HEK293 (cell line): ENCODE results near the gene USP7.

ENCODE experiments used
- GLIS1 ChIP-seq: fragments of 450-650 bp; formaldehyde crosslinking; IDR thresholded peaks from 2 replicates; pipeline ENCODE4 v1.5.1; 2016; ENCODE audit warnings: missing biosample characterization, missing genetic modification characterization
- HOXA7 ChIP-seq: sonication (generic); formaldehyde crosslinking; IDR thresholded peaks from 2 replicates; pipeline ENCODE4 v1.8.1; 2022; ENCODE audit warnings: missing genetic modification reagents, borderline replicate concordance
- HOXC10 ChIP-seq: sonication (generic); formaldehyde crosslinking; IDR thresholded peaks from 2 replicates; pipeline ENCODE4 v1.8.1; 2023; ENCODE audit warnings: mild to moderate bottlenecking, missing genetic modification reagents
- SP7 ChIP-seq: fragments of 450-650 bp; formaldehyde crosslinking; IDR thresholded peaks from 2 replicates; pipeline ENCODE4 v1.5.1; 2016; ENCODE audit warnings: missing biosample characterization, missing genetic modification characterization
- TCF7L2 ChIP-seq: IDR thresholded peaks from 2 replicates; pipeline ENCODE4 v1.6.1; 2011; ENCODE audit warnings: low read depth, mild to moderate bottlenecking, inconsistent platforms, low read length, moderate library complexity, borderline replicate concordance
- TRIM28 ChIP-seq: IDR thresholded peaks from 2 replicates; pipeline ENCODE4 v1.6.1; 2011; ENCODE audit warnings: low read length, control low read depth, borderline replicate concordance
- ZEB2 ChIP-seq: fragments of 450-650 bp; formaldehyde crosslinking; IDR thresholded peaks from 2 replicates; pipeline ENCODE4 v1.5.1; 2016; ENCODE audit warnings: missing biosample characterization, missing genetic modification characterization
- ZNF138 ChIP-seq: fragments of 450-650 bp; formaldehyde crosslinking; IDR thresholded peaks from 2 replicates; pipeline ENCODE4 v1.5.1; 2016; ENCODE audit warnings: missing biosample characterization, missing genetic modification characterization, borderline replicate concordance
- ZNF140 ChIP-seq: fragments of 450-650 bp; formaldehyde crosslinking; IDR thresholded peaks from 2 replicates; pipeline ENCODE4 v1.5.1; 2016; ENCODE audit warnings: missing biosample characterization, missing genetic modification characterization
- ZNF16 ChIP-seq: fragments of 450-650 bp; formaldehyde crosslinking; IDR thresholded peaks from 2 replicates; pipeline ENCODE4 v1.5.1; 2016; ENCODE audit warnings: low read depth, missing biosample characterization, missing genetic modification characterization
- ZNF169 ChIP-seq: fragments of 450-650 bp; formaldehyde crosslinking; IDR thresholded peaks from 2 replicates; pipeline ENCODE4 v1.5.1; 2016; ENCODE audit warnings: missing biosample characterization, missing genetic modification characterization
- ZNF354C ChIP-seq: fragments of 450-650 bp; formaldehyde crosslinking; IDR thresholded peaks from 2 replicates; pipeline ENCODE4 v1.5.1; 2016; ENCODE audit warnings: missing biosample characterization, missing genetic modification characterization, low read depth, borderline replicate concordance
- ZNF391 ChIP-seq: fragments of 450-650 bp; formaldehyde crosslinking; IDR thresholded peaks from 2 replicates; pipeline ENCODE4 v1.5.1; 2016; ENCODE audit warnings: low read depth, missing biosample characterization, missing genetic modification characterization, borderline replicate concordance
- ZNF433 ChIP-seq: fragments of 450-650 bp; formaldehyde crosslinking; IDR thresholded peaks from 2 replicates; pipeline ENCODE4 v1.5.1; 2016; ENCODE audit warnings: missing biosample characterization, missing genetic modification characterization, low read depth
- ZNF48 ChIP-seq: fragments of 450-650 bp; formaldehyde crosslinking; IDR thresholded peaks from 2 replicates; pipeline ENCODE4 v1.5.1; 2016; ENCODE audit warnings: missing biosample characterization, missing genetic modification characterization
- ZNF521 ChIP-seq: fragments of 450-650 bp; formaldehyde crosslinking; IDR thresholded peaks from 2 replicates; pipeline ENCODE4 v1.5.1; 2017; ENCODE audit warnings: missing biosample characterization, mild to moderate bottlenecking, missing genetic modification characterization
- ZNF530 ChIP-seq: fragments of 450-650 bp; formaldehyde crosslinking; IDR thresholded peaks from 2 replicates; pipeline ENCODE4 v1.5.1; 2016; ENCODE audit warnings: low read depth, missing biosample characterization, missing genetic modification characterization
- ZNF585B ChIP-seq: fragments of 450-650 bp; formaldehyde crosslinking; IDR thresholded peaks from 2 replicates; pipeline ENCODE4 v1.5.1; 2016; ENCODE audit warnings: missing biosample characterization, missing genetic modification characterization
- ZNF596 ChIP-seq: fragments of 450-650 bp; IDR thresholded peaks from 2 replicates; pipeline ENCODE4 v1.5.0; 2018; ENCODE audit warnings: missing biosample characterization, mild to moderate bottlenecking, missing genetic modification characterization, moderate library complexity
- ZNF677 ChIP-seq: fragments of 450-650 bp; IDR thresholded peaks from 2 replicates; pipeline ENCODE4 v1.5.0; 2018; ENCODE audit warnings: missing biosample characterization, mild to moderate bottlenecking, missing genetic modification characterization, moderate library complexity
- ZNF777 ChIP-seq: fragments of 450-650 bp; formaldehyde crosslinking; IDR thresholded peaks from 2 replicates; pipeline ENCODE4 v1.5.1; 2017; ENCODE audit warnings: missing biosample characterization, missing genetic modification characterization, borderline replicate concordance
- TF ChIP-seq, protein P1 (sequence below): fragments of 450-650 bp; formaldehyde crosslinking; IDR thresholded peaks from 2 replicates; pipeline ENCODE4 v1.5.1; 2017; ENCODE audit warnings: missing biosample characterization, missing genetic modification characterization
- TF ChIP-seq, protein P2 (sequence below): fragments of 450-650 bp; formaldehyde crosslinking; IDR thresholded peaks from 2 replicates; pipeline ENCODE4 v1.5.1; 2016; ENCODE audit warnings: missing biosample characterization, missing genetic modification characterization
- TF ChIP-seq, protein P3 (sequence below): fragments of 450-650 bp; formaldehyde crosslinking; IDR thresholded peaks from 2 replicates; pipeline ENCODE4 v1.5.1; 2017; ENCODE audit warnings: missing biosample characterization, mild to moderate bottlenecking, missing genetic modification characterization, moderate library complexity
- TF ChIP-seq, protein P4 (sequence below): fragments of 450-650 bp; formaldehyde crosslinking; IDR thresholded peaks from 2 replicates; pipeline ENCODE4 v1.5.1; 2016; ENCODE audit warnings: missing biosample characterization, missing genetic modification characterization, low read depth
- TF ChIP-seq, protein P5 (sequence below): fragments of 450-650 bp; formaldehyde crosslinking; IDR thresholded peaks from 2 replicates; pipeline ENCODE4 v1.5.1; 2016; ENCODE audit warnings: missing biosample characterization, missing genetic modification characterization
- TF ChIP-seq, protein P6 (sequence below): sonication (generic); formaldehyde crosslinking; IDR thresholded peaks from 2 replicates; pipeline ENCODE4 v1.8.1; 2022; ENCODE audit warnings: mild to moderate bottlenecking, moderate library complexity, missing genetic modification reagents
- TF ChIP-seq, protein P7 (sequence below): fragments of 450-650 bp; formaldehyde crosslinking; IDR thresholded peaks from 2 replicates; pipeline ENCODE4 v1.5.1; 2016; ENCODE audit warnings: missing biosample characterization, missing genetic modification characterization

Gene USP7

DNA sequence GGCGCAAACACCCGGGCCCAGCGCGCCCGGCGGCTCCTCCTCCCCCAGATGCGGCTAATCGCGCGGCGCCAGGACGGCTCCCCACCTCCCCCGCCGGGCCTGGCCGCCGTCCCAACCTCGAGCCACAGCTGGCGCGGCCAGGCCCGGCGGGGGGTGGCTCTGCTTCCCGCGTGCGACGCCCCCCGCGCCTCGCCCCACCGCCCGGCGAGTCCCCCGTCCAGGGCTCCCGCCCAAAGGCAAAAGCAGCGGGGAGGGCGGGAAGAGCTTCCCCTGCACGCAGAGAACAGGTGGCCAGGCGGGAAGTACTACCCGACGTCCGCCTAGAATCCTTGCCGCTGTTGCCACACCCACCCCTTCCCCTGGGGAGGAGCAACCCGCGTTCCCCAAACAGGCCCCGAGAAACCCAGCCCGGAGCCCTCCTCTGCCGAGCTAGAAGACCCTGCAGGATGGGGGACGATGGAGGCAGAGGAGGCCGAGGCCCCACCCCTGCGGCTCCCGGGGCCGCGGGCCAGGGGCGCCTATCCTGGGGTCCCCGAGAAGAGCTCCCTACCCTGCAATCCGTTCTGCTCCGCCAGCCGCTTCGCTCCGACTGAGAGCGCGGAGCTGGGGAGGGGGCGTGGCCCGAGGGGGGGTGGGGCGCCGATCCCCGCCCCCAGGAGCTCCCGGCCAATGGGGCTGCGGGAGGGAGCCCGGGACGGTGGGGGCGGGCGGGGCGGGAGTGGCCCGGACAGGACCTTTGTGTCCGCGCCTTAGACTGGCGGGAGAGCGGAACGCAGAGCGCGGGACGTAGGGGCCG, 95.1 kb downstream of the USP7 start, which contains the start of gene CARHSP1 (continued):
- TF ChIP-seq, protein P1, sequence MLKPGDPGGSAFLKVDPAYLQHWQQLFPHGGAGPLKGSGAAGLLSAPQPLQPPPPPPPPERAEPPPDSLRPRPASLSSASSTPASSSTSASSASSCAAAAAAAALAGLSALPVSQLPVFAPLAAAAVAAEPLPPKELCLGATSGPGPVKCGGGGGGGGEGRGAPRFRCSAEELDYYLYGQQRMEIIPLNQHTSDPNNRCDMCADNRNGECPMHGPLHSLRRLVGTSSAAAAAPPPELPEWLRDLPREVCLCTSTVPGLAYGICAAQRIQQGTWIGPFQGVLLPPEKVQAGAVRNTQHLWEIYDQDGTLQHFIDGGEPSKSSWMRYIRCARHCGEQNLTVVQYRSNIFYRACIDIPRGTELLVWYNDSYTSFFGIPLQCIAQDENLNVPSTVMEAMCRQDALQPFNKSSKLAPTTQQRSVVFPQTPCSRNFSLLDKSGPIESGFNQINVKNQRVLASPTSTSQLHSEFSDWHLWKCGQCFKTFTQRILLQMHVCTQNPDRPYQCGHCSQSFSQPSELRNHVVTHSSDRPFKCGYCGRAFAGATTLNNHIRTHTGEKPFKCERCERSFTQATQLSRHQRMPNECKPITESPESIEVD (tag by site-specific recombination): no peak
- TF ChIP-seq ZNF16 (no peak), TRIM28 (no peak), ZNF433 (tag by site-specific recombination) (no peak), ZNF585B (tag by site-specific recombination) (no peak), HOXC10 (CRISPR knock-in tag) (no peak), ZNF677 (peak; percentile 38; the same call in 1 of the 2 replicates), ZEB2 (tag by site-specific recombination) (peak; percentile 78), ZNF354C (tag by site-specific recombination) (no peak), ZNF138 (tag by site-specific recombination) (no peak), TCF7L2 (no peak), ZNF596 (no peak), ZNF777 (tag by site-specific recombination) (no peak), ZNF169 (tag by site-specific recombination) (no peak), ZNF391 (no peak), GLIS1 (peak; percentile 79; the same call in 1 of the 2 replicates), ZNF530 (tag by site-specific recombination) (no peak), ZNF48 (tag by site-specific recombination) (no peak), SP7 (tag by site-specific recombination) (peak; percentile 62), HOXA7 (no peak), ZNF521 (tag by site-specific recombination) (no peak), ZNF140 (tag by site-specific recombination) (no peak)
- TF ChIP-seq, protein P2, sequence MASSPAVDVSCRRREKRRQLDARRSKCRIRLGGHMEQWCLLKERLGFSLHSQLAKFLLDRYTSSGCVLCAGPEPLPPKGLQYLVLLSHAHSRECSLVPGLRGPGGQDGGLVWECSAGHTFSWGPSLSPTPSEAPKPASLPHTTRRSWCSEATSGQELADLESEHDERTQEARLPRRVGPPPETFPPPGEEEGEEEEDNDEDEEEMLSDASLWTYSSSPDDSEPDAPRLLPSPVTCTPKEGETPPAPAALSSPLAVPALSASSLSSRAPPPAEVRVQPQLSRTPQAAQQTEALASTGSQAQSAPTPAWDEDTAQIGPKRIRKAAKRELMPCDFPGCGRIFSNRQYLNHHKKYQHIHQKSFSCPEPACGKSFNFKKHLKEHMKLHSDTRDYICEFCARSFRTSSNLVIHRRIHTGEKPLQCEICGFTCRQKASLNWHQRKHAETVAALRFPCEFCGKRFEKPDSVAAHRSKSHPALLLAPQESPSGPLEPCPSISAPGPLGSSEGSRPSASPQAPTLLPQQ (tag by site-specific recombination): peak; percentile 58; the same call in 1 of the 2 replicates
- TF ChIP-seq, protein P3, sequence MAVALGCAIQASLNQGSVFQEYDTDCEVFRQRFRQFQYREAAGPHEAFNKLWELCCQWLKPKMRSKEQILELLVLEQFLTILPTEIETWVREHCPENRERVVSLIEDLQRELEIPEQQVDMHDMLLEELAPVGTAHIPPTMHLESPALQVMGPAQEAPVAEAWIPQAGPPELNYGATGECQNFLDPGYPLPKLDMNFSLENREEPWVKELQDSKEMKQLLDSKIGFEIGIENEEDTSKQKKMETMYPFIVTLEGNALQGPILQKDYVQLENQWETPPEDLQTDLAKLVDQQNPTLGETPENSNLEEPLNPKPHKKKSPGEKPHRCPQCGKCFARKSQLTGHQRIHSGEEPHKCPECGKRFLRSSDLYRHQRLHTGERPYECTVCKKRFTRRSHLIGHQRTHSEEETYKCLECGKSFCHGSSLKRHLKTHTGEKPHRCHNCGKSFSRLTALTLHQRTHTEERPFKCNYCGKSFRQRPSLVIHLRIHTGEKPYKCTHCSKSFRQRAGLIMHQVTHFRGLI (tag by site-specific recombination): peak; percentile 62
- TF ChIP-seq, protein P4, sequence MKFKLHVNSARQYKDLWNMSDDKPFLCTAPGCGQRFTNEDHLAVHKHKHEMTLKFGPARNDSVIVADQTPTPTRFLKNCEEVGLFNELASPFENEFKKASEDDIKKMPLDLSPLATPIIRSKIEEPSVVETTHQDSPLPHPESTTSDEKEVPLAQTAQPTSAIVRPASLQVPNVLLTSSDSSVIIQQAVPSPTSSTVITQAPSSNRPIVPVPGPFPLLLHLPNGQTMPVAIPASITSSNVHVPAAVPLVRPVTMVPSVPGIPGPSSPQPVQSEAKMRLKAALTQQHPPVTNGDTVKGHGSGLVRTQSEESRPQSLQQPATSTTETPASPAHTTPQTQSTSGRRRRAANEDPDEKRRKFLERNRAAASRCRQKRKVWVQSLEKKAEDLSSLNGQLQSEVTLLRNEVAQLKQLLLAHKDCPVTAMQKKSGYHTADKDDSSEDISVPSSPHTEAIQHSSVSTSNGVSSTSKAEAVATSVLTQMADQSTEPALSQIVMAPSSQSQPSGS: no peak
- TF ChIP-seq, protein P5, sequence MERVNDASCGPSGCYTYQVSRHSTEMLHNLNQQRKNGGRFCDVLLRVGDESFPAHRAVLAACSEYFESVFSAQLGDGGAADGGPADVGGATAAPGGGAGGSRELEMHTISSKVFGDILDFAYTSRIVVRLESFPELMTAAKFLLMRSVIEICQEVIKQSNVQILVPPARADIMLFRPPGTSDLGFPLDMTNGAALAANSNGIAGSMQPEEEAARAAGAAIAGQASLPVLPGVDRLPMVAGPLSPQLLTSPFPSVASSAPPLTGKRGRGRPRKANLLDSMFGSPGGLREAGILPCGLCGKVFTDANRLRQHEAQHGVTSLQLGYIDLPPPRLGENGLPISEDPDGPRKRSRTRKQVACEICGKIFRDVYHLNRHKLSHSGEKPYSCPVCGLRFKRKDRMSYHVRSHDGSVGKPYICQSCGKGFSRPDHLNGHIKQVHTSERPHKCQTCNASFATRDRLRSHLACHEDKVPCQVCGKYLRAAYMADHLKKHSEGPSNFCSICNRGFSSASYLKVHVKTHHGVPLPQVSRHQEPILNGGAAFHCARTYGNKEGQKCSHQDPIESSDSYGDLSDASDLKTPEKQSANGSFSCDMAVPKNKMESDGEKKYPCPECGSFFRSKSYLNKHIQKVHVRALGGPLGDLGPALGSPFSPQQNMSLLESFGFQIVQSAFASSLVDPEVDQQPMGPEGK (tag by site-specific recombination): peak; percentile 63
- TF ChIP-seq, protein P6, sequence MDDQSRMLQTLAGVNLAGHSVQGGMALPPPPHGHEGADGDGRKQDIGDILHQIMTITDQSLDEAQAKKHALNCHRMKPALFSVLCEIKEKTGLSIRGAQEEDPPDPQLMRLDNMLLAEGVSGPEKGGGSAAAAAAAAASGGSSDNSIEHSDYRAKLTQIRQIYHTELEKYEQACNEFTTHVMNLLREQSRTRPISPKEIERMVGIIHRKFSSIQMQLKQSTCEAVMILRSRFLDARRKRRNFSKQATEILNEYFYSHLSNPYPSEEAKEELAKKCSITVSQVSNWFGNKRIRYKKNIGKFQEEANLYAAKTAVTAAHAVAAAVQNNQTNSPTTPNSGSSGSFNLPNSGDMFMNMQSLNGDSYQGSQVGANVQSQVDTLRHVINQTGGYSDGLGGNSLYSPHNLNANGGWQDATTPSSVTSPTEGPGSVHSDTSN (CRISPR knock-in tag): peak; percentile 91
- TF ChIP-seq, protein P7, sequence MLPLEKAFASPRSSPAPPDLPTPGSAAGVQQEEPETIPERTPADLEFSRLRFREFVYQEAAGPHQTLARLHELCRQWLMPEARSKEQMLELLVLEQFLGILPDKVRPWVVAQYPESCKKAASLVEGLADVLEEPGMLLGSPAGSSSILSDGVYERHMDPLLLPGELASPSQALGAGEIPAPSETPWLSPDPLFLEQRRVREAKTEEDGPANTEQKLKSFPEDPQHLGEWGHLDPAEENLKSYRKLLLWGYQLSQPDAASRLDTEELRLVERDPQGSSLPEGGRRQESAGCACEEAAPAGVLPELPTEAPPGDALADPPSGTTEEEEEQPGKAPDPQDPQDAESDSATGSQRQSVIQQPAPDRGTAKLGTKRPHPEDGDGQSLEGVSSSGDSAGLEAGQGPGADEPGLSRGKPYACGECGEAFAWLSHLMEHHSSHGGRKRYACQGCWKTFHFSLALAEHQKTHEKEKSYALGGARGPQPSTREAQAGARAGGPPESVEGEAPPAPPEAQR: no peak
